Heart left ventricle (tissue), 16 donors: ENCODE results near the gene PRPF6. TPM values are rescaled to one million over a fixed set of nuclear protein-coding genes. Genes with fewer than 3 reads are reported as not detected.

Experiments used
- ATAC-seq, 4 donors: fragments of 200-7000 bp; cut with Tn5 transposase; one replicate each; pipeline ENCODE4 v1.9.1; 2020 to 2022; ENCODE audit warnings: moderate library complexity in 4 of 4, mild to moderate bottlenecking in 3 of 4, moderate number of reproducible peaks in 1 of 4
- DNase-seq, 5 donors: peaks; one replicate each; pipeline ENCODE4 v3.0.0-alpha.2; 2020
- H3K27ac ChIP-seq, 12 donors: fragments of 200-600 bp; sonication (generic) in 4 of 12; one replicate each; pipeline versions ENCODE4 v1.5.0 to v1.8.0; 2016 to 2022; ENCODE audit warnings: mild to moderate bottlenecking in 2 of 12
- H3K27me3 ChIP-seq, 9 donors: fragments of 200-600 bp; sonication (generic) in 2 of 9; one replicate each; pipeline versions ENCODE4 v1.5.1 to v1.8.0; 2016 to 2022; ENCODE audit warnings: mild to moderate bottlenecking in 3 of 9
- H3K36me3 ChIP-seq, 9 donors: fragments of 200-600 bp; sonication (generic) in 2 of 9; one replicate each; pipeline versions ENCODE4 v1.5.0 to v1.8.0; 2018 to 2022; ENCODE audit warnings: mild to moderate bottlenecking in 2 of 9
- H3K4me1 ChIP-seq, 12 donors: fragments of 200-600 bp; sonication (generic) in 4 of 12; one replicate each; pipeline versions ENCODE4 v1.5.0 to v1.8.0; 2016 to 2022; ENCODE audit warnings: mild to moderate bottlenecking in 3 of 12
- H3K4me3 ChIP-seq, 12 donors: fragments of 200-600 bp; sonication (generic) in 4 of 12; one replicate each; pipeline versions ENCODE4 v1.5.0 to v1.8.0; 2017 to 2022; ENCODE audit warnings: mild to moderate bottlenecking in 9 of 12, moderate library complexity in 4 of 12
- H3K9me3 ChIP-seq, 12 donors: fragments of 200-600 bp; sonication (generic) in 4 of 12; one replicate each; pipeline versions ENCODE4 v1.5.0 to v1.8.0; 2016 to 2022; ENCODE audit warnings: mild to moderate bottlenecking in 1 of 12
- CTCF ChIP-seq, 12 donors: fragments of 200-600 bp; sonication (generic) in 4 of 12; IDR thresholded peaks; one replicate each; pipeline versions ENCODE4 v1.5.0 to v1.8.0; 2018 to 2022; ENCODE audit warnings: antibody characterized with exemption in 12 of 12, mild to moderate bottlenecking in 5 of 12
- POLR2A ChIP-seq, 2 donors: fragments of 450-650 bp; IDR thresholded peaks; one replicate each; pipeline ENCODE4 v1.6.1; 2017; ENCODE audit warnings: antibody characterized with exemption in 2 of 2, mild to moderate bottlenecking in 2 of 2, moderate library complexity in 2 of 2
- WGBS, 4 donors: extraction: QIAGEN DNeasy Blood & Tissue Kit in 2 of 4; methylation state at CpG; one replicate each; pipeline versions ENCODE4 v1.1.5 to v1.1.7; 2013 to 2018; 5-methylcytosine and 5-hydroxymethylcytosine counted together
- intact Hi-C, 10 donors: fragments of 100-400 bp; cut with DNase I; formaldehyde crosslinking; loops; one replicate each; pipeline versions ENCODE4 v1.11.1 to v1.14.2; 2022
- polyA plus RNA-seq, 2 donors: library from polyadenylated mRNA; stranded (reverse); fragments of 200-250 nt; gene quantifications; one replicate each; pipeline ENCODE4 v1.2.3, GENCODE V29; 2013
- total RNA-seq, 9 donors: library from RNA; depleted of rRNA in 2 of 9; stranded (reverse); fragments of >200 nt in 2 of 9; fragmentation: NEBNext Ultra II Directional in 3 of 9; extraction: Animal tissue kit (Norgen Biotek cat#: 25700) in 3 of 9; gene quantifications; one replicate each; pipeline versions ENCODE4 v1.1.0 to v1.2.4, GENCODE V29; 2016 to 2023
- donor health status: ischemic (EF 13 %, LVEDD 7.1; RV severe dilation, severe dysfunction).
- donor health status: healthy with polysubstance abuse.
- donor health status: DM: no; HTN: yes; CAD: no.
- donor health status: DM: no; HTN: no; CAD: no.
- donor health status: ischemic (EF 25% LVEDD 6.9; RV normal size, moderate dysfunction).
- donor health status: ischemic (EF 25% LVEDD 5.7; RV mildly dilated, moderate dysfunction).
- donor health status: healthy.
- donor health status: DM: yes; HTN: yes; CAD: no.
- donor health status: ischemic (EF 35%, LVEDD 5.7; RV mildly dilated, moderate dysfunction).
- donor health status: nonischemic (EF 11% LVEDD 7.7; RV severe dilation, severe dysfunction).
- donor health status: DM: yes; HTN: yes; CAD: no.
- donor health status: PGD.
- donor health status: ischemic (EF 29% LVEDD 5.4; RV normal size, mild dysfunction).
- donor health status: nonischemic (EF 23%, LVEDD 6.1; RV moderate dilation, normal function).

PRPF6 gene
- total and polyA plus RNA-seq, 11 donors, result 31.0 to 62.6 (median 47.6) TPM

- ATAC-seq, result peak in 1 of 4 donors; percentile 55
- intact Hi-C loops, result no loop called here
- no peak for TF ChIP-seq POLR2A (IDR thresholded peaks at IDR 0.05)
- no peak for TF ChIP-seq CTCF (IDR thresholded peaks at IDR 0.05)
- H3K9me3 ChIP-seq, result no peaks in the 10 kb centered on the region
- 49 to 54% (median 52%) methylated on average over 26 to 30 of the region's 30 CpGs for WGBS, 4 donors
- H3K27ac ChIP-seq, result peak overlapping the region; percentile 46 to 81 (median 63)
- H3K27me3 ChIP-seq, result no peaks in the 10 kb centered on the region
- peak; percentile 37 to 61 (median 45) for DNase-seq
- H3K36me3 ChIP-seq, result peaks cover 0 to 80% (median 70%) of the 10 kb centered on the region in 9 donors
- peaks cover 0 to 45% (median 28%) of the 10 kb centered on the region in 12 donors for H3K4me1 ChIP-seq
- H3K4me3 ChIP-seq, result no peak overlapping the region
Observed at GRCh38 chr20:63942250-63942951, 38.5 kb upstream of the PRPF6 start.

GRCh38 chr20:63942969-63943807 lies 37.7 kb upstream of the PRPF6 start:
- H3K4me1 ChIP-seq, result peaks cover 0 to 52% (median 36%) of the 10 kb centered on the region in 12 donors
- no peaks in the 10 kb centered on the region for H3K27me3 ChIP-seq
- ATAC-seq (no peak), DNase-seq (peak in 4 of 5 donors; percentile 20 to 65 (median 36))
- H3K36me3 ChIP-seq, result peaks cover 0 to 73% (median 67%) of the 10 kb centered on the region in 9 donors
- no peaks in the 10 kb centered on the region for H3K9me3 ChIP-seq
- WGBS, 4 donors, result 61 to 69% (median 65%) methylated on average over 11 to 19 of the region's 19 CpGs
- no peak overlapping the region for H3K4me3 ChIP-seq
- TF ChIP-seq CTCF (IDR thresholded peaks at IDR 0.05) (no peak), POLR2A (IDR thresholded peaks at IDR 0.05) (no peak)
- intact Hi-C loops, result no loop called here
- H3K27ac ChIP-seq, result peak overlapping the region; percentile 46 to 81 (median 63)

- ATAC-seq, result no peak
- Histone ChIP-seq H3K9me3 (no peaks in the 10 kb centered on the region), H3K27ac (peak overlapping the region in 6 of 12 donors; percentile 46 to 72 (median 66)), H3K27me3 (no peaks in the 10 kb centered on the region), H3K4me3 (no peak overlapping the region), H3K4me1 (peaks cover 2 to 58% (median 42%) of the 10 kb centered on the region in 12 donors), H3K36me3 (peaks cover 0 to 67% (median 63%) of the 10 kb centered on the region in 9 donors)
- no peak for TF ChIP-seq POLR2A (IDR thresholded peaks at IDR 0.05)
- TF ChIP-seq CTCF (IDR thresholded peaks at IDR 0.05), result no peak
- intact Hi-C loops, result no loop called here
- 94 to 100% (median 98%) methylated on average over 3 of the region's 3 CpGs for WGBS, 4 donors
- no peak for DNase-seq
Observed at GRCh38 chr20:63943808-63944077, 37.2 kb upstream of the PRPF6 start.
